Activated CD8-positive, alpha-beta memory T cell treated with anti-CD3 and anti-CD28 coated beads, Interleukin-2, amount 50 U/mL, for 4 hours (primary cell): ENCODE data around the gene SMTNL2.
"Not testable (repeated sequence)": the region's sequence is repeated elsewhere in the genome, so short reads cannot be mapped to it uniquely, and the experiment has no call there.

Experiments
- DNase-seq: peaks from one replicate; pipeline ENCODE4 v3.0.0-alpha.2; 2020

Gene SMTNL2

GRCh38 chr17:4605826-4606225 is 21.5 kb downstream of the SMTNL2 start:
- DNase-seq: no peak

DNA sequence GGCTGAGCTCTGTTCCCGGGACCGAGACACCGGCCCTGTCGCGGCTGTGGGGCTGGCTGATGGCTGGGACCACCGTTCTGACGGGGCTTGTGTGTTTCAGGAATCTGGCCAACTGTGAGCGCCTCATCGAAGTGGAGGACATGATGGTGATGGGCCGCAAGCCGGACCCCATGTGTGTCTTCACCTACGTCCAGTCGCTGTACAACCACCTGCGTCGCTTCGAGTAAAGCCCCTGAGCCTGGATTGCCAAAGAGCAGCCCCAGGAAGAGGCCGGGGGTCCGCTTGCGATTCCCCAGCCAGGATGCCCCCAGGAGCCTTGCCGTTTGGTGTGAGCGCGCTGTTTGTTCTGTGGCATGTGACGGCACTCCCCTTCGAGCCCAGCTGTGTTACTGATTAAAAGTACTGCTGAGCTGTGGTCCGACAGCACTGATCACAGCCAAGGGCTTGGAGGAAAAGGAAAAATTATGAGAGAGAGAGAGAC is 23.0 kb downstream of the SMTNL2 start:
- no peak for DNase-seq

DNA sequence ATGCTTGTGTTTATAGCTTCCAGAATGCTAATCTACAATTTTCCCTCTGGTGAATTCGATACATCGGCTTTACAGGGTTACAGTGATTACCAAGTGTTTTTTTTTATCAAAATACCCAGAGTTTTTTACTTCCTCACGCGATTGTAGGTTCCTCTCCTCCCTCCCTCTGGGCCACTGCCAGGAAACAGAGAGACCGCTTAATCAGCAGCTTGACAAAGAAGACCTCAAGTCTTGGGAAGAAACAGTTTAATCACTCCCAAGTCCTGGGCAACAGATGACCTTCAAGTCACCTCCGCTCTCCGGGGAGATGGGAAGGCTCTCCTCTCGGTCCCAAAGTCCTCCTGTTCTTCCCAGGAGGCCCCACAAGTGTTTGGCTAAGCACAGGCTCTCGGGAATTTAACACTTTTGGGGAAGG is 23.5 kb downstream of the SMTNL2 start:
- no peak for DNase-seq

GRCh38 chr17:4609761-4610160 is 25.4 kb downstream of the SMTNL2 start:
- no peak for DNase-seq

DNA sequence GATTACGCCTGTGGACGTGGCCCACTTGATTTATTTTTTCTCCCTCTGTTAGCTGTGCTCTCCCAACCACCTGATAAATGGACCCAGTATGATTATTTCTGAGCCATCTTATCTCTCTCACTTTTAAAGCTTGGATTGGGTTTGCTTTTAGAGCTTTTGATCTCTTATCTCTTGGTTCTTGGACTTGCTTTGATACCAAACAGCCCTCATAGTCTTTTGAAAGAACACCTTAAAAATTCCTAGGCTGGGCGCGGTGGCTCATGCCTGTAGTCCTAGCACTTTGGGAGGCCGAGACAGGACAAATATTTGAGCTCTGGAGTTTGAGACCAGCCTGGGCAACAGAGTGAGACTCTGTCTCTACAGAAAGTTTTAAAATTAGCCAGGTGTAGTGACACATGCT is 25.8 kb downstream of the SMTNL2 start:
- DNase-seq: no peak

GRCh38 chr17:4610656-4611055 is 26.3 kb downstream of the SMTNL2 start:
- no peak for DNase-seq

GRCh38 chr17:4616476-4616875 is 32.1 kb downstream of the SMTNL2 start:
- no peak for DNase-seq

DNA sequence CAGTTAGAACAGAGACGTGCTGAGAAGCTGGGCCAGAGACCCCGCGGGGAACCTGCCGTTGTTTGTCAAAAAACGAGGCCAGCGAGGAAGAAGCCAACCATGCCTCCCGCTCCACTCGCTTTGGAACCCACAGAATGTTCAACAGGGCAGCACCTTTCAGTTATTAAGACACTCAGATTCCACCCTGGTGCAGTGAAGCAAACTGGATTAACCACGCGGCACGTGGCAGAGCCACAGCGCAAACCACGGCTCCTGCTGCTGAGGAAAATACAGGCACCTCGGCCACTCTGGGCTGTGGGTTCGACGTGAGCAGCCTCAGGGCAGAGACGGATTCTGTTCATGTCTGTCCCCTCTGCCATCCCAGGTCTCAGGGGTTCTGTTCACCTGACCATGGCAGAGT is 32.8 kb downstream of the SMTNL2 start:
- no peak for DNase-seq

DNA sequence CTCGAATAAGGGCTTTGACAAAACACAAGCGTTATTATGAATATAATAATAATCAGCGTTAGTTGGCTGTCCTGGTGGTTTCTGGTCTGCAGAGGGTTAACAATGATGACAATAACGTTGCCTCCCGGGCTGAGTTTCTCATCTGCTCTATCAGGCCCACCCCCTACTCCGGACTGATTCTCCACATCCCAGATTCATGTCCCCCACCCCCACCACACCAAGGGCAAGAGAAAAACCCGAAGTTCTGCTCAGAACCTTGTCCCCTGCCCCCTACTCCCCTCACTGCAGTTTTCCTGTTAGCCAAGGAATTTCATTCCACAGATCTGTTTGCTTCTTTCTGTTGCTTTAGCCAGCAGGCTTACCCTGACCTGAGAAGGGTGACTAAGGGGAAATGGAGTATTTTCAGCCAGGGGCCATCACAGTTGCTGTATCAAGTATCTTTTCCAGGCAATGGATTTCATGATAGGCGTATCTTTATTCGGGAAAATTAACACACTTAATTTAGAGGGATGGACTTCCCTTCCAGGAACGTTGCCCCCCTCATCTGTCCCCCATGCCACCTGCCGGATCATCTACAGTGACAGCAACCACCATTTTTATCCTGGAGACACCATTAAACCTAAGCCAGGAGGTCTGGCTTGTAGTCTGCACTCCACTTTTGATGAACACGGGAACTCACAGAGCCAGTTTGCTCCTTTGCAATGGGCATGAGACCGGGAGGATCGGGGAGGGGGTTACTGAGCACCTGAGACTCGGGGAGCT is 33.4 kb downstream of the SMTNL2 start:
- no peak for DNase-seq

DNA sequence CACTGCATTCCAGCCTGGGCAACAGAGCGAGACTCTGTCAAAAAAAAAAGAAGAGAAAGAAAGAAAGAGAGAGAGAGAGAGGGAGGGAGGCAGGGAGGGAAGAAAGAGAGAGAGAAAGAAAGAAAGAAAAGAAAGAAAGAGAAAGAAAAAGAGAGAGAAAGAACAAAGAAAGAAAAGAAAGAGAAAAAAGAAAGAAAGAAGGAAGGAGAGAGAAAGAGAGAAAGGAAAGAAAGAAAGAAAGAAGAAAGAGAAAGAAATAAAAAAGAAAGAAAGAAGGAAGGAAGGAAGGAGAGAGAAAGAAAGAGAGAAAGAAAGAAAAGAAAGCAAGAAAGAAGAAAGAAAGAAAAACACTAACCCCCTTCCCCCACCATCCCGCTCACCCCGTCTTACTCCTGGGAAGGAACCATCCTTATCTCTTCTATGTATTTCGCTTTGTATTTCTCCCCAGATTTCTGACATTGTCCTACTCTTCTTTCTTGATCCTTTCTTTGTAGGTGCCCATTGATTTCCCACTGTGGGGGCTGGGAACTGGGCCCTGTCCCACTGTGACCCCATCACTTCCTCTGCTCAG is 36.3 kb downstream of the SMTNL2 start:
- no peak for DNase-seq

DNA sequence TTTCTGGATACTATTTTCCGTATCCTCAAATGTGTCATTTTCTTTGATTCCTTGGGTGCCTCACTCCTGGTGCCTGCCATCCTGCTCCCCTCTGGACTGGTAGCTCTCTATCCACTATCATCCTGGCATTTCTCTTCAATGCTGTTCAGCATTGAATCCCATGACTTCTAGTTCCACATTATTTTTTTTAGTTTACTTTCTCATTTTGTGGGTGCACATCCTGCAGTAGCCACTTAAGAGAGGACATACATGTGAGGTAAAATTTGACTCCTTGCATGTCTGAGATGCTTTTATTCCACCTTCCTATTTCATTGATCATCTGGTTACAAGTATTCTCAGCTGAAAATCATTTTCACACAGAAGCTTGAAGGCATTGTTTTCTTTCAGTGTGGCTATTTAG is 38.0 kb downstream of the SMTNL2 start:
- no peak for DNase-seq

GRCh38 chr17:4623249-4623648 is 38.9 kb downstream of the SMTNL2 start:
- no peak for DNase-seq

DNA sequence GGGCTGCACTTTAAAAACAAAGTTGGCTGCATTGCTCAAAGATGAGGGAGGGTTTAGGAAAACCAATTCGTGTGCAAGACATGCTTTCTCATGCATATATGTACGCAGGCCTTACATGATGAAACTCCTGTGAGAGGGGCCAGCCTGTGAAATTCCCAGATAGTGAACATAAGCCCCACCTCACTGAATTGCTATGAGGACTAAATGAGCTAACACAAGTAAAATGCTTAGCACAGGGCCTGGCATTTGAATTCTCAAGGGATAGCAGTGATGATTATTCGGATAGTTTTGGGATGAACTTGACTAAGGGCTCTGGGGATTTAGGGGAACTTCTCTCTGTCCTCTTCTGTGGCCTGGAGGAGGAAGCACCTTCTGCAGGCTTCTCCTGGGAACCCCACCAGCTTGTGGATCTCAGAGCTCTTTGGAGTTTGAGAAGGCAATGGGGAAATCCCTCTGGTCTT is 40.2 kb downstream of the SMTNL2 start:
- DNase-seq: not testable (repeated sequence)

- no peak for DNase-seq
These were observed 40.9 kb downstream of the SMTNL2 start for GRCh38 chr17:4625181-4625617.

GRCh38 chr17:4626734-4627256 is 42.5 kb downstream of the SMTNL2 start:
- DNase-seq: no peak

GRCh38 chr17:4631431-4631830 is 47.1 kb downstream of the SMTNL2 start:
- no peak for DNase-seq

- no peak for DNase-seq
These were observed 47.7 kb downstream of the SMTNL2 start for GRCh38 chr17:4631836-4632580.

- DNase-seq: no peak
These were observed 48.2 kb downstream of the SMTNL2 start for GRCh38 chr17:4632581-4632920.

GRCh38 chr17:4633643-4634042 is 49.3 kb downstream of the SMTNL2 start:
- DNase-seq: no peak

- no peak for DNase-seq
These were observed 50.6 kb downstream of the SMTNL2 start for GRCh38 chr17:4634976-4635375.

GRCh38 chr17:4635823-4636375 is 51.6 kb downstream of the SMTNL2 start:
- DNase-seq: no peak

GRCh38 chr17:4636474-4637100 is 52.3 kb downstream of the SMTNL2 start:
- no peak for DNase-seq

- DNase-seq: not testable (repeated sequence)
These were observed 54.4 kb downstream of the SMTNL2 start for GRCh38 chr17:4638766-4639165.
